Testis (tissue), 2 donors: ENCODE measurements around the gene BICD2.

Experiments used
- CTCF ChIP-seq, 3 experiments: fragments of 450-650 bp in 2 of 3; fragments of 200-600 bp in 1 of 3; sonication (generic) in 1 of 3; IDR thresholded peaks; one replicate each; pipeline ENCODE4 v1.5.1; 2016 to 2019; ENCODE audit warnings: antibody characterized with exemption in 3 of 3, mild to moderate bottlenecking in 2 of 3, moderate library complexity in 1 of 3
- POLR2A ChIP-seq: fragments of 450-650 bp; IDR thresholded peaks from one replicate; pipeline ENCODE4 v1.6.1; 2017; ENCODE audit warnings: antibody characterized with exemption, mild to moderate bottlenecking, moderate library complexity

DNA sequence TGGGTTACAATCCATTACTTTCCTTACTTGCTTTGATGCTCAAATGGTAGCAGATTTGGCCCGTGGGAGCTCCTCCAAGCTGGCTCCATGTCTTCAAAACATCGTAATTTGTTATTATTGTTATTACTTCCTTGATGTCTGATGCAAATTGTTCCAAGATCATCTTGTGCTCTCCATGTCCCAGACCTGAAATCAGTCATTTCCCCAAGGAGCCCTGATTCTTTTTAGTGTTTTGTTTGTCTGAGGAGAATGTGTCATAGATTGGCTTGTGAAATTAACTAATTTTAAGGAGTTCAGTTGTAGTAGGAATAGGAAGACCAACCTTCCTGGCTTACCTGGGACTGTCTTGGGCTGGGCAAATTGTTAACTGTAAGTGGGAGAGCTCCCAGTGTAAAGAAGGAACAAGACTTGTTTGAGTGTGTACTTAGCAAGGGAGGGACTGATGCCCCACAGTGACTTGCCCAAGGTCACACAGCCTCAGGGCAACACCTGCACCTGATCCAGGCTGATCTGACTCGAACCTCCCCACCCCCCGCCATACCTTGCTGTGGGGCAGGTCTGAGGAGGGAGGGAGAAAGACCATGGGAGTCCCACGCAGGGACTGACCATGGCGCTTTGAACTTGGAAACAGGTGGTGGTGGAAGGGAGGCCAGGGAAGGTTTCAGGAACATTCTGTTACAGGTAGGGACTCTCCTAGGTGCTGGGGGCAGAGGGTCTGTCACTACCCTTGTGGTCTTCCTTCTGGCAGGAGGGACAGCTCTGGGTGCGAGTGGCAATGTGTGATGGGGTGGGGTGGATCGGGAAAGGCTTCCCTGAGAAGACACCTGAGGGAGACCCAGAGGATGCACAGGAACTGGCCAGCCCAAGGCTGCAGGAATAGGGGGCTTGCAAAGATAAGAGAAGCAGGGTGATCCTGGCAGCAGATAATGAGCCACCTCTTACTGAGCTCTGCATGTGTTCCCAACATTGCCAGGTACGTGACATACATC is 2.7 kb upstream of the BICD2 start:
- no peak for TF ChIP-seq POLR2A
- no peak for TF ChIP-seq CTCF (IDR thresholded peaks at IDR 0.05)
